Activated CD4-positive, alpha-beta memory T cell treated with anti-CD3 and anti-CD28 coated beads for 36 hours (primary cell): ENCODE measurements around the gene TTL. TPM values are rescaled to one million over a fixed set of nuclear protein-coding genes. Genes with fewer than 3 reads are reported as not detected.

Source experiments
- CTCF ChIA-PET: fragments of 350-600 bp; sonication (Branson Sonifier 250); formaldehyde crosslinking; loops from one replicate; lab custom pipeline; 2021; ENCODE audit warnings: antibody characterized with exemption, inconsistent platforms; lab: Charles Lee
- POLR2A ChIA-PET: fragments of 350-600 bp; sonication (Branson Sonifier 250); formaldehyde crosslinking; loops from one replicate; lab custom pipeline; 2021; ENCODE audit warnings: antibody characterized with exemption; lab: Charles Lee
- DNase-seq: peaks from one replicate; pipeline ENCODE4 v3.0.0-alpha.2; 2020
- H3K27ac Mint-ChIP-seq: one replicate; pipeline ENCODE4 v1.8.0; 2021; ENCODE audit warnings: mixed read lengths
- H3K27me3 Mint-ChIP-seq: one replicate; pipeline ENCODE4 v1.8.0; 2021; ENCODE audit warnings: mixed read lengths
- H3K36me3 Mint-ChIP-seq: one replicate; pipeline ENCODE4 v1.8.0; 2021; ENCODE audit warnings: mixed read lengths
- H3K4me1 Mint-ChIP-seq: one replicate; pipeline ENCODE4 v1.8.0; 2021; ENCODE audit warnings: low read depth, mixed read lengths
- H3K4me3 Mint-ChIP-seq: one replicate; pipeline ENCODE4 v1.8.0; 2021; ENCODE audit warnings: mild to moderate bottlenecking, mixed read lengths
- H3K9me3 Mint-ChIP-seq: one replicate; pipeline ENCODE4 v1.8.0; 2021; ENCODE audit warnings: mixed read lengths
- intact Hi-C: fragments of 100-400 bp; cut with micrococcal nuclease; formaldehyde crosslinking; loops from one replicate; pipeline ENCODE4 v1.15.1; 2023
- total RNA-seq, 2 experiments: library from RNA; stranded (reverse); gene quantifications; one replicate each; pipeline ENCODE4 v1.2.3, GENCODE V29; 2021

Gene TTL
- total RNA-seq, 2 experiments from 2014 or later: 36.7 to 39.0 TPM

- Mint-ChIP-seq H3K4me1 (peaks cover 18% of the 10 kb centered on the region), H3K27me3 (no peaks in the 10 kb centered on the region), H3K36me3 (peaks cover 17% of the 10 kb centered on the region), H3K27ac (no peak overlapping the region), H3K4me3 (no peak overlapping the region), H3K9me3 (no peaks in the 10 kb centered on the region)
- ChIA-PET POLR2A (no interaction called here), CTCF (no interaction called here)
- DNase-seq: no peak
- intact Hi-C loops: no loop called here
These were observed 106.7 kb downstream of the TTL start for GRCh38 chr2:112588611-112589045.

Other genes starting within 250 kb of the TTL start
- 10 to 100 TPM; 13.0 to 16.0 TPM for gene ZC3H8, start 227.1 kb upstream of the TTL start, total RNA-seq
- 10 to 100 TPM; 14.4 to 15.0 TPM for gene ZC3H6, start 206.6 kb upstream of the TTL start, total RNA-seq
- gene RGPD8, start 48.5 kb upstream of the TTL start, total RNA-seq: 10 to 100 TPM; 14.7 to 16.0 TPM
- 10 to 100 TPM; 50.7 to 55.3 TPM for gene POLR1B, start 60.3 kb downstream of the TTL start, total RNA-seq
- 10 to 100 TPM; 39.3 to 41.4 TPM for gene CHCHD5, start 102.5 kb downstream of the TTL start, total RNA-seq
- gene SLC20A1, start 163.8 kb downstream of the TTL start, total RNA-seq: 10 to 100 TPM; 88.8 to 91.3 TPM
- not detected for gene NT5DC4, start 238.9 kb downstream of the TTL start, total RNA-seq